GM19351 (cell line): Measurements from ENCODE around the gene ZC3H12C.

ENCODE experiments used
- ATAC-seq: cut with Tn5 transposase; IDR thresholded peaks from one replicate; pipeline ENCODE4 v1.9.1; 2021; ENCODE audit warnings: mild to moderate bottlenecking, moderate library complexity; ENCODE audit not compliant: unreplicated experiment

Gene ZC3H12C

DNA sequence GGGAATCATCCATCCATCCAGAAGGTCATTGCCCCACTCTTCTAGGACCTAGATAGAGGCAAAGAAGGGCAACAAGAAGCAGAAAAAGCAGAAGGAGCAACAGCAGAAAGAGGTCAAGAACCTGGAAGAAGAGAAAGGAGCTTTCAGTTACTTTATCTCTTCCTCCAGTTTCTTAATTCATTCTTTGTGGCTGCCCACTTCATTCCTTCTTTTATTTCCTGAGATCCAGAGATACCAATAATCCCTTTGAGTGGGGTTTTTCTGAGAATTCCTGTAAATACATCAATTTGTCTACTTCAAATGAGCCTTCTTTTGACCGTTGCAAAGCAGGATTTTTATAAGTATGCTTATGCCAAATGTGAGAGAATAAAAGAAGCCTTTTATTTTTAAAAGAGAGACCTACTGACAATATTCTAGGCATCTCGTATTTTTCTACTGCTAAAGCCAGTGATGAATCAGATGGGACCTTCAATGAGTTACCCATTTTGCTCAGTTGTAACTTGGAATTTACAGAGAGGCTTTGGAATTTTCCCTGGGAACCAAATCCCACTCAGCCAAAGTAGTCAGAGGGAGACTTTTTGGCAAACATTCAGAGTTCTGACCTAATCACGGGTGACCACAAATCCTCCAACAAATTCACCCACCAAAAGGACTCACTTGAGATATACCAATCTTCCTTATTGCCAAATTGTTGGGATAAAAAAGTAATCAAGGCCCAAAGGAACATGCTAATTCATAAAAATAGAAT, 54.9 kb downstream of the ZC3H12C start:
- no peak for ATAC-seq

- peak; percentile 55 for ATAC-seq
Observed at GRCh38 chr11:110148775-110149744, 55.9 kb downstream of the ZC3H12C start.

DNA sequence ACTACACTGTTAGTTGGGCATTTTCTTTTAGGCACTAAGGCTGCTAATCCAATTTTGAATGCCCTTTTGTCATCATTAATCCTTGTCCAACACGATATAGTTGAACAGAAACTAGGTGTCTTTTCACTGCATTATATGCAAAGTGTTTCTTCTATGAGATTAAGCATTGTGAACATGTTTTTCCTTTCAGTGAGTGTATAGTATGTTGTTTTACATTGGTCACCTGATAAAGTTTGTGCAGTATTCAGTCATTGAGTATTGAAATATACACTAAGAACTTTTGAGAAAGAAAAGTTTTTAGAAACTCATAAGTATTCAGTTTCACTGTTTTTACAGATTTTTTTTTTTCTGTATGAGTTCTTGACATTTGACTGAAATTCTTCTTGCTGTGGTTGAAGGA, 59.0 kb downstream of the ZC3H12C start:
- no peak for ATAC-seq

- ATAC-seq = no peak
Observed at GRCh38 chr11:110153474-110153873, 60.3 kb downstream of the ZC3H12C start.

- no peak for ATAC-seq
Observed at GRCh38 chr11:110156503-110156902, 63.3 kb downstream of the ZC3H12C start.

GRCh38 chr11:110158317-110159200, 65.4 kb downstream of the ZC3H12C start:
- ATAC-seq = no peak

GRCh38 chr11:110159476-110159875, 66.3 kb downstream of the ZC3H12C start:
- ATAC-seq = no peak

GRCh38 chr11:110160016-110160415, 66.8 kb downstream of the ZC3H12C start:
- no peak for ATAC-seq

DNA sequence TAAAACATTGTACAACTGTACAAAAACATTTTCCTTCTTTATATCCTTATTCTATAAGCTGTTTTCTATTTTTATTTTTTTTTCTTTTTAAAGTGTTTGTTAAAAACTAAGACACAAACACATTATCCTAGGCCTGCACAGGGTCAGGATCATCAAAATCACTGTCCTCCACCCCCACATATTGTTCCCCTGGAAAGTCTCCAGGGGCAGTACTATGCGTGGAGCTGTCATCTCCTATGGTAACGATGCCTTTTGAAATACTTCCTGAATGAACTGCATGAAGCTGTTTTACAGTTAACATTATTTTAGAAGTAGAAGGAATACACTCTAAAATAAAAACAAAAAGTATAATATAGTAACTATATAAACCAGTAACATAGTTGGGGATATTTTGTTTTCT, 67.2 kb downstream of the ZC3H12C start:
- ATAC-seq = no peak

- no peak for ATAC-seq
Observed at GRCh38 chr11:110161061-110161460, 67.9 kb downstream of the ZC3H12C start.

- no peak for ATAC-seq
Observed at GRCh38 chr11:110162216-110162615, 69.0 kb downstream of the ZC3H12C start.

DNA sequence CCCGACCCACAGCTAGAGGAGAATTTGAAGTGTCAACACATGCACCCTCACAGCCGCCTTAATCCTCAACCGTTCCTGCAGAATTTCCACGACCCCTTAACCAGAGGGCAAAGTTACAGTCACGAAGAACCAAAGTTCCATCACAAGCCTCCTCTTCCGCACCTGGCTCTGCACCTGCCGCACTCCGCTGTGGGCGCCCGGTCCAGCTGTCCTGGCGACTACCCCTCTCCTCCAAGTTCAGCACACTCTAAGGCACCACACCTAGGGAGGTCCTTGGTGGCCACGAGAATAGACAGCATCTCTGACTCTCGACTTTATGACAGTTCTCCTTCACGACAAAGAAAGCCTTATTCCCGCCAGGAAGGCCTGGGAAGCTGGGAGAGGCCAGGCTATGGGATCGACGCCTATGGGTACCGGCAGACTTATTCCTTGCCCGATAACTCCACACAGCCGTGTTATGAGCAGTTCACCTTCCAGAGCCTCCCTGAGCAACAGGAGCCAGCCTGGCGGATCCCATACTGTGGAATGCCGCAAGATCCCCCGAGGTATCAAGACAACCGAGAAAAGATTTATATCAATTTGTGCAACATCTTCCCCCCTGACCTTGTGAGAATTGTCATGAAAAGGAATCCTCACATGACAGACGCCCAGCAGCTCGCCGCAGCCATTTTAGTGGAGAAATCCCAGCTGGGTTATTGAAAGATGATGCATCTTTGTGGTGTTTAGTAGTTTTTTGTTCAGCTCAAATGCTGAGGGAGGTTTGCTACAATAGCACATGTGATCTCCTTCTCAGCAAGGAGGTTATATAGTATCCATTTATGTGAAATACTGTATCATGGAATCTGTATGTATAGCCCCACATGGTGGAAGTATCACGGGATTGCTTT, 72.1 kb downstream of the ZC3H12C start:
- no peak for ATAC-seq

GRCh38 chr11:110168033-110168803, 75.0 kb downstream of the ZC3H12C start:
- no peak for ATAC-seq

DNA sequence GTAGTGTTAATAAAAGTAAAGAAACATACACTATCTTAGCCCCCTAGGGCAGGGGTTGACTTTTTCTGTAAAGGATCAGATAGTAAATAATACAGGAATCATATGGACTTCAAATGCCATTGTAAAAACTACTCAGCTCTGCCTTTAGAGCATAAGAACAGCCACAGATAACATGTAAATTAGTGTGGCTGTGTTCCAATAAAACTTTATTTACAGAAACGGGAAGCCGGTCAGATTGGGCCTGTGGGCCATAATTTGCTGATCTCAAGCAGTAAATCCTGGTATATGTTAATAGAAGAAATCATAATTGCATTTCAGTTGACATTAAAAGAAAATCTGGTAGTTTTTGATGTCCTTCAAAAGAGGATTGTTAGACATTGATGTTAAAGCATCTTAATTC, 76.5 kb downstream of the ZC3H12C start:
- no peak for ATAC-seq

DNA sequence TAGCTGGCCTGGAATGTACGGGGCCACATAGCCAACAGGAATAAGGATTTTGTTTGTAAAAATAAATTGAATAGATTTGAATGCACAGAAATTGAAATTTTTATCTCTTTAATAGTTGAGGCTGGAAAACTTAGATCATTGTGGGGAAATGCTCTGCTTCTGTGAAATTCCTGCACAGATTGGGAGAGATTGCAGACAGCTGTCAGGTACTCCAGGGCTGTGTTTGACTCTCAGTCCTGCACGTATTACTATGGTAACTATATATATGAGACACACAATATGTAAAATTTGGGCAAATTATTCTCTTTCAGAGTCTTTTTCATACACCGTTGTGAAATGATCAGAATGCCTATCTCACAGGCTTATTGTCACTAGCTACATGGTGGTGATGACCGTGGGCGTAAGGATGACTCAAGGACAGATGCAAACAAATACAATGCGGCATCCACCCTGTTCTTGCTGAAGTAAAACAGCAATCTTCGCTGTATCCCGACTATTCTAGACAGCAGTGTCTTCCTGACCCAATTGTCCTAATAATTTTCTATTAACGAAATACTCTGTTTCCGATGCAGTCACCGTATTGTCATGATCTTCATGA, 79.4 kb downstream of the ZC3H12C start:
- no peak for ATAC-seq

DNA sequence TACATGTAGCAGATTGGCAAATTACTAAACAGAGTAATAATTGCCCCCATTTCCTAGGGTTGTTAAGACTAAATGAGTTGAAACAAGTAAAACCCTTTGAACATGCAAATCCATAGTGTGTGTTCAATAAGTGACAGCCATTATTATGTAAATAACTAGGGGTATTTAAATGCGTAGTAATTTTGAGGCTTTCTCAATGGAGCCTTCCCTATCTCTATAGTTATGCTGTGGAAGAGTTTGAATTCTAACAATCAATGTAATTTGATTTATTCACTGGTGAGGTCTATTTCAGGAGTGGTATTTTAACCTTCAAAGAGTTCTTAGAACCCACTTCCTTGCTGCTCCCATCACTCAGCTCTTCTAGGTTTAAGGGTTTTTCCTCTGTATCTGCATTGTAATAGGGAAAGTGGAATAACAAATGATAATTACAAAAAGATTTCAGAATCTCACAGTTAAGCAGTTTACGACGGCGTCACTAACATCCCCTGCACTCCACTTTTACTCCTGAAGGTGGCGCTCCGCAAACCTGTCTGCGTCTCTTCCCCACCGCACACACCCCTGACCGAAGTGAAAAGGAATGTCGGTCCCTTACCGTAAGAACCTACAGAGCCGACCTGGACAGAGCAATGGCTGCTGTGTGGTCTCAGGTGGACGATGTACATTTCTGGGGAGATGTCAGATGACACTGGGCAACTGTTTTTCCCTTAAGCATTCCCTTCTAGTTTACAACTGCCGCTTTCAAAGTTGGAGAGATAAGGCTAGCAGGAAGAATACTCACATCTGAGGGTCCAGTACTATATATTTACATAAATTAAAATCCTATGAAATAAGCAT, 80.8 kb downstream of the ZC3H12C start:
- peak; percentile 77 for ATAC-seq

- no peak for ATAC-seq
Observed at GRCh38 chr11:110174645-110175310, 81.6 kb downstream of the ZC3H12C start.
